Esophagus muscularis mucosa (tissue), 4 donors: Measurements from ENCODE around the gene CEP55. TPM values are rescaled to one million over a fixed set of nuclear protein-coding genes. Genes with fewer than 3 reads are reported as not detected.

ENCODE experiments used
- DNase-seq: peaks from one replicate; pipeline ENCODE4 v3.0.0-alpha.2; 2017; ENCODE audit errors: extremely low spot score
- H3K27ac ChIP-seq, 4 donors: fragments of 200-600 bp; sonication (generic); replicated peaks in 1 of 4; 1 replicate in 3 of 4; 2 replicates in 1 of 4; pipeline ENCODE4 v1.5.1; 2016 to 2019; ENCODE audit warnings: mild to moderate bottlenecking in 1 of 4
- H3K27me3 ChIP-seq, 4 donors: fragments of 200-600 bp; sonication (generic); one replicate each; pipeline versions ENCODE4 v1.5.1 to v1.6.0; 2016 to 2019
- H3K36me3 ChIP-seq, 4 donors: fragments of 200-600 bp; sonication (generic); one replicate each; pipeline ENCODE4 v1.5.1; 2016 to 2019
- H3K4me1 ChIP-seq, 4 donors: fragments of 200-600 bp; sonication (generic); one replicate each; pipeline ENCODE4 v1.5.1; 2016 to 2019
- H3K4me3 ChIP-seq, 4 donors: fragments of 200-600 bp; sonication (generic); 1 replicate in 2 of 4; 2 replicates in 2 of 4; pipeline ENCODE4 v1.5.1; 2016 to 2019; ENCODE audit warnings: mild to moderate bottlenecking in 4 of 4, moderate library complexity in 1 of 4
- H3K9me3 ChIP-seq, 4 donors: fragments of 200-600 bp; sonication (generic); 1 replicate in 3 of 4; 2 replicates in 1 of 4; pipeline ENCODE4 v1.5.1; 2016 to 2019
- CTCF ChIP-seq, 3 experiments: fragments of 200-600 bp in 2 of 3; fragments of 450-650 bp in 1 of 3; sonication (generic) in 2 of 3; IDR thresholded peaks; one replicate each; pipeline ENCODE4 v1.5.1; 2017 to 2019; ENCODE audit warnings: antibody characterized with exemption in 3 of 3, mild to moderate bottlenecking in 2 of 3, moderate library complexity in 1 of 3
- EP300 ChIP-seq: sonication (generic); formaldehyde crosslinking; IDR thresholded peaks from one replicate; pipeline ENCODE4 v1.6.1; 2017; ENCODE audit warnings: antibody characterized with exemption
- POLR2A ChIP-seq: fragments of 450-650 bp; IDR thresholded peaks from one replicate; pipeline ENCODE4 v1.6.1; 2017; ENCODE audit warnings: antibody characterized with exemption, moderate library complexity, mild to moderate bottlenecking, low read depth
- POLR2AphosphoS5 ChIP-seq, 2 donors: sonication (generic); formaldehyde crosslinking; IDR thresholded peaks; one replicate each; pipeline ENCODE4 v1.6.1; 2017; ENCODE audit warnings: antibody characterized with exemption in 2 of 2
- WGBS: methylation state at CpG from one replicate; pipeline ENCODE4 v1.1.5; 2018; 5-methylcytosine and 5-hydroxymethylcytosine counted together
- intact Hi-C: fragments of 100-400 bp; cut with DNase I; formaldehyde crosslinking; loops from one replicate; pipeline ENCODE4 v1.15.1; 2023
- total RNA-seq, 4 donors: library from RNA; depleted of rRNA; stranded (reverse); fragments of >200 nt; gene quantifications; one replicate each; pipeline versions ENCODE4 v1.1.0 to v1.2.1, GENCODE V29; 2016

CEP55 gene
- total RNA-seq, 4 donors from 2014 or later, result 0.19 to 0.80 (median 0.50) TPM; not detected in 1

- H3K4me1 ChIP-seq, result peaks cover 8 to 13% (median 12%) of the 10 kb centered on the region in 4 donors
- intact Hi-C loops, result no loop called here
- no peaks in the 10 kb centered on the region for H3K36me3 ChIP-seq
- H3K4me3 ChIP-seq, result no peak overlapping the region
- no peak overlapping the region for H3K27ac ChIP-seq
- no peaks in the 10 kb centered on the region for H3K9me3 ChIP-seq
- DNase-seq, result no peak
- no peaks in the 10 kb centered on the region for H3K27me3 ChIP-seq
- no peak for TF ChIP-seq POLR2AphosphoS5 (IDR thresholded peaks at IDR 0.05)
- TF ChIP-seq CTCF (IDR thresholded peaks at IDR 0.05), result no peak
- TF ChIP-seq EP300, result no peak
- TF ChIP-seq POLR2A, result no peak
- WGBS, result 94% methylated on average over 3 of the region's 3 CpGs
Observed at GRCh38 chr10:93493162-93493561, 3.2 kb upstream of the CEP55 start.

- peaks cover 8 to 13% (median 12%) of the 10 kb centered on the region in 4 donors for H3K4me1 ChIP-seq
- H3K4me3 ChIP-seq, result no peak overlapping the region
- intact Hi-C loops, result no loop called here
- WGBS, result 100% methylated on average over 2 of the region's 2 CpGs
- no peaks in the 10 kb centered on the region for H3K36me3 ChIP-seq
- DNase-seq, result no peak
- no peak for TF ChIP-seq POLR2AphosphoS5 (IDR thresholded peaks at IDR 0.05)
- TF ChIP-seq POLR2A, result no peak
- TF ChIP-seq CTCF (IDR thresholded peaks at IDR 0.05), result no peak
- TF ChIP-seq EP300, result no peak
- H3K27ac ChIP-seq, result no peak overlapping the region
- no peaks in the 10 kb centered on the region for H3K27me3 ChIP-seq
- no peaks in the 10 kb centered on the region for H3K9me3 ChIP-seq
Observed at GRCh38 chr10:93494494-93494893, 1.9 kb upstream of the CEP55 start.

DNA sequence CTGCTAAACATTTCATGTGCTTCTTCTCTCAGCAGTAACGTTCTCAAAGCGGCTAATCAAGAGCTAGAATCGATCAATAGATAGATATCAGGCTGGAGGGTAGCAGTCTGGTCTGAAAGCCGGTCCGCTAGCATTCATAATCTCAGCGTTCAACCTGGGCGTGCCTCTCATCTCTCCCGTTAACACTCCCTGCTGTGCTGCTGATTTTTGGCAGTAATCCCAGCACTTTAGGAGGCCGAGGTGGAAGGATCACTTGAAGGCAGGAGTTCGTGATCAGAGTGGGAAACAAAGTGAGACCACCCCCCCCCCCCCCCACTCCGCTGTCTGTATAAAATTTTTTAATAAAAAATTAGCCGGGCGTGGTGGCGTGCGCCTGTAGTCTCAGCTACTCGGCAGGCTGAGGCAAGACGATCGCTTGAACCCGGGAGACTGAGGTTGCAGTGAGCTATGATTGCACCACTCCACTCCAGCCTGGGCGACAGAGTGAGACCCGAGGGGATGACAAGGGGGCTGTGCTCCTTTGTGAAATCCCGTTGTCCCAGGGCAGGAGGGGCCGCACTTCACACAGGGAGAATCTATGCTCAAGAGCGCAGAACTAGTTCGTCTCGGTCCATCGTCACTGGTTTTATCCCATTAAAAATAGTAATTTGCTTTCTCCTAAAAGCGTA lies 624 bp upstream of the CEP55 start:
- H3K4me1 ChIP-seq, result peaks cover 8 to 13% (median 12%) of the 10 kb centered on the region in 4 donors
- no peak for TF ChIP-seq EP300
- no peak for TF ChIP-seq POLR2A
- no peak for TF ChIP-seq CTCF (IDR thresholded peaks at IDR 0.05)
- no peak for DNase-seq

DNA sequence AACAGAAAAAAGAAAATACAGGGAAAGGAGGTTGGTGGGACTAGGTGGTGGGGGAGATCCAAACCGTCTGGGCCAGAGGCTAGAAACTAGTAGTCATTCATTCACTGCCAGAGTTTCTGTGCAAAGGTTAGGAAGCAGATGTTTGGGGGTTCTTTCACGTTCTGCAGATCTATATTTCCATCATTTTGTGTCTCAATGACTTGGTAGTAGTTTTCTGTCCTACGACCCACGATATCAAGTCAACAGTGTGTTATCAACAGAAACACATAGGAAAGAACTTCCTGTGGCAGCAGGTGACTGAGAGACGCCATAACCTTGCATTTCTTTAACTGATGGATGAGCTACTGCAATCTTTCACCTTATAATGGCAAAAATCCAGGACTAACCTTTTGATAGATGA lies 1.8 kb downstream of the CEP55 start:
- WGBS, result 50% methylated on average over 5 of the region's 5 CpGs

More for the DNA sequence above, 624 bp upstream of the CEP55 start:
- peak overlapping the region; percentile 64 to 66 (median 65) for H3K27ac ChIP-seq
- no peaks in the 10 kb centered on the region for H3K9me3 ChIP-seq
- 0% methylated on average over 25 of the region's 28 CpGs for WGBS
- no peaks in the 10 kb centered on the region for H3K27me3 ChIP-seq
- intact Hi-C loops, result no loop called here
- H3K4me3 ChIP-seq, result peak overlapping the region; percentile 59 to 75 (median 71)
- H3K36me3 ChIP-seq, result no peaks in the 10 kb centered on the region

More for the DNA sequence above, 1.8 kb downstream of the CEP55 start:
- Histone ChIP-seq H3K9me3 (no peaks in the 10 kb centered on the region), H3K27ac (no peak overlapping the region), H3K36me3 (no peaks in the 10 kb centered on the region), H3K4me1 (peaks cover 8 to 13% (median 12%) of the 10 kb centered on the region in 4 donors), H3K4me3 (no peak overlapping the region), H3K27me3 (no peaks in the 10 kb centered on the region)
- intact Hi-C loops, result no loop called here
- no peak for DNase-seq
- TF ChIP-seq POLR2AphosphoS5 (IDR thresholded peaks at IDR 0.05) (no peak), POLR2A (no peak), CTCF (IDR thresholded peaks at IDR 0.05) (no peak), EP300 (no peak)
